Choroid plexus epithelial cell (primary cell): ENCODE data around the gene SLC4A8.

Experiments
- DNase-seq: peaks from one replicate; pipeline ENCODE4 v3.0.0-alpha.2; 2010; ENCODE audit warnings: low read depth
- H3K4me3 ChIP-seq: 2 replicates; pipeline ENCODE4 v1.5.1; 2011; ENCODE audit warnings: low read depth, mild to moderate bottlenecking, control low read depth, low read length, moderate library complexity
- TF ChIP-seq, protein P1 (sequence below): conservative IDR thresholded peaks from 2 replicates; pipeline ENCODE4 v1.5.1; 2011; ENCODE audit warnings: low read depth, mild to moderate bottlenecking, control low read depth, inconsistent platforms, low read length, moderate library complexity

The SLC4A8 gene

DNA sequence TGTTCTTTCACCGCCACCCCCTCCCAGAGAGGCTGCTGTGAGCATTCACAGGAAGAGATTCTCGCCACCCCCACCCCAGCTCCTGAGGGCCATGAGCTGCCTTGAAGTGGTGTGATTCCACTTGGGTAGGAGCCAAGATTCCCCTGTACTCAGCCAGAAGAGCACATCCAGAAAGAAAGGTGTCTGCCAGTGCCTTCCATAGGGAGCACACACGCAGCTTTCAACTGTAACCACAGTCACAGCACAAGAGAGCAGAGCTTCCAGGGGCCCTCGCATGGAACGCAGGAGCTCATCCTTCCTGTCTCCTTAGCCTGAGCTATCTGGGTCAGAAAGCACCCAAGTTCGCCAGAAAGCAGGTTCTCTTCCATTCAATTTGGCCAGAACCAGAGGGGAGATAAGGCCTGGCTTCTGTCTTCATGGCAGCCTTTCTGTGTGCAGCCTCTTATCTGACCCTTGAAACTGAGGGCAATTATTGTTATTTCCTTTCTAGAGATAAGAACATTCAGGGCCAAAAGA lies 99.8 kb downstream of the SLC4A8 start:
- no peak overlapping the region for H3K4me3 ChIP-seq
- TF ChIP-seq, protein P1, sequence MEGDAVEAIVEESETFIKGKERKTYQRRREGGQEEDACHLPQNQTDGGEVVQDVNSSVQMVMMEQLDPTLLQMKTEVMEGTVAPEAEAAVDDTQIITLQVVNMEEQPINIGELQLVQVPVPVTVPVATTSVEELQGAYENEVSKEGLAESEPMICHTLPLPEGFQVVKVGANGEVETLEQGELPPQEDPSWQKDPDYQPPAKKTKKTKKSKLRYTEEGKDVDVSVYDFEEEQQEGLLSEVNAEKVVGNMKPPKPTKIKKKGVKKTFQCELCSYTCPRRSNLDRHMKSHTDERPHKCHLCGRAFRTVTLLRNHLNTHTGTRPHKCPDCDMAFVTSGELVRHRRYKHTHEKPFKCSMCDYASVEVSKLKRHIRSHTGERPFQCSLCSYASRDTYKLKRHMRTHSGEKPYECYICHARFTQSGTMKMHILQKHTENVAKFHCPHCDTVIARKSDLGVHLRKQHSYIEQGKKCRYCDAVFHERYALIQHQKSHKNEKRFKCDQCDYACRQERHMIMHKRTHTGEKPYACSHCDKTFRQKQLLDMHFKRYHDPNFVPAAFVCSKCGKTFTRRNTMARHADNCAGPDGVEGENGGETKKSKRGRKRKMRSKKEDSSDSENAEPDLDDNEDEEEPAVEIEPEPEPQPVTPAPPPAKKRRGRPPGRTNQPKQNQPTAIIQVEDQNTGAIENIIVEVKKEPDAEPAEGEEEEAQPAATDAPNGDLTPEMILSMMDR, result no peak
- DNase-seq, result no peak

DNA sequence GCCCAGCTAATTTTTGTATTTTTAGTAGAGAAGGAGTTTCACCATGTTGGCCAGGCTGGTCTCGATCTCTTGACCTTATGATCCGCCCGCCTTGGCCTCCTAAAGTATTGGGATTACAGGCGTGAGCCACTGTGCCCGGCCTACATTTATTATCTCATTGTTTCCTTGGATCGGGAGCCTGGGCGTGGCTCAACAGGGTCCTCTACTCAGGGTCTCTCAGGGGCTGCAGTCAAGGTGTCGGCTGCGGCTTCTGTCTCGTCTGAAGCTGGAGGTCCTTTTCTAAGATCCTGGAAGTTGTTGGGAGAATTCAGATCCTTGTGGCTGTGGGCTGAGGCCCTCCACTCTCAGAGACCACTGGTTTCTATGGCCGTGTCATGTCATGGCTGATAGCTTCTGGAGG lies 100.9 kb downstream of the SLC4A8 start:
- no peak overlapping the region for H3K4me3 ChIP-seq
- DNase-seq, result no peak
- TF ChIP-seq, protein P1, result no peak

DNA sequence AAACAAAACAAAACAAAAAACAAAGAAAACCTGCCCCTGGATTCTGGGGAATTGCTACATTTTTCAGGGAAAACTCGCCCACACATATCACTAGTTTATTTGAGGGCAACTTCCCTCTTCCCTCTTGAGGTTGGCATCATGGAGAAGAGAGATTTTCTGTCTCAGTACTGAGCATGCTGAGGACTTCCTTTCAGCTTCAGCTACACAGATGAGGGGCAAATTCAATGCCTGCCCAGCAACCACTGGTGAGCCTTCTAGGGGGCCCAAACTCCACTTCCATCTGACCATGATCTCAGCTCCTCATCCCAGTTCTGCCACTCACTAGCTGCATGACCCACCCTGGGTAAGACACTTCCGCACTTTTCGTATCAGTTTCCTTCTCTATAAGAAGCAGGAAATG lies 103.3 kb downstream of the SLC4A8 start:
- TF ChIP-seq, protein P1, result no peak
- no peak for DNase-seq
- H3K4me3 ChIP-seq, result no peak overlapping the region

DNA sequence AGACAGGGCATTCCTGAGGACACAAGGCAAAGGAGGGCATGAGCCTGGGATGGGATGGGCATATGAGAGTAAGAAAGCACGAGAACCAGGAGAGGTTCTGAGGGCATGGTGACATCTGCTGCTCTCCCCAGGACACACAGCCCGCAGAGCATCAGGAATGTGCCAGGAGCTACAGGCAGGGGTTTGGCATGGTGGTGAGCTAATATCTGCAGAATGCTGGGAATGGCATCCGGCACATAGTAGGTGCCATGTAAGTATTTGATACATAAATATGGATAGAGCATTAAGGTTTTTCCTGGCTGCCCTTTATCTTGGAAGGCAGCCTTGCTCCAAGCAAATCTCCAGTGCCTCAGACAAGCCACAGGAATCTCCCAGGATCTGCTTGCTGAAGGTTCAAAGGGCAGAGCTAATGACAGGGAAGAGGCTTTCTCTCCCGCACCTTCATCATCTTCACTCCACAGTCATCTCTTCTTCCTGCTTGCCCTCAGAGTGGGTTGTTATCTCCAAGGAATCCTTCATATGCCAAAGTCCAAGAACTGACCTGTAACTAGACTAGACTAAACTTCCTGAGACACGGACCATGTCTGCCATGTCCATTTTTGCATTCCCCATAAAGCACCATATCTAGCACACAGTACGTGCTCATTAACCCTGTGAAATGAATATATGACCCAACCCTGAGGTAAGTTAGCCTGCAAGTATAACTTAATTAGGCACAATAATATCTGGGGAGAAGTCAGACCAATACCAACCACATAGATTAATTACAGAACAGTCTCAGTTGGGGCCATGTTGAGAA lies 104.4 kb downstream of the SLC4A8 start:
- no peak for DNase-seq
- TF ChIP-seq, protein P1, result no peak

DNA sequence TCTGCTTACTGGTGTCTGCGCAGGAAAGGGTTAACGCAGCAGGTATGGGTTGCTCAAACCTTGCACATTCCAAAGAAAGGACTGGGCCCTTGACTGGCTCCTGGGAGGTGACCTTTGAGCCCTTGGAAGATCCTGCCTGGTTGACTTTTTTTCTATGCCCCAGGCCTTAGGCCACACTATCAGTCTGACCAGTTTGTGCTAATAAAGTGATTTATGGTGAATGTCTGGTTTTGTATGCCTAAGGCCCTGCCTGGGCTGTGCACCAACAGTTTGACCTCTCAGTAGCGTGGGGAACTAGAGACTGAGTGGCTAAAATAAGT lies 105.0 kb downstream of the SLC4A8 start:
- TF ChIP-seq, protein P1, result no peak
- no peak overlapping the region for H3K4me3 ChIP-seq
- DNase-seq, result no peak

More for the DNA sequence above, 104.4 kb downstream of the SLC4A8 start:
- H3K4me3 ChIP-seq, result no peak overlapping the region

DNA sequence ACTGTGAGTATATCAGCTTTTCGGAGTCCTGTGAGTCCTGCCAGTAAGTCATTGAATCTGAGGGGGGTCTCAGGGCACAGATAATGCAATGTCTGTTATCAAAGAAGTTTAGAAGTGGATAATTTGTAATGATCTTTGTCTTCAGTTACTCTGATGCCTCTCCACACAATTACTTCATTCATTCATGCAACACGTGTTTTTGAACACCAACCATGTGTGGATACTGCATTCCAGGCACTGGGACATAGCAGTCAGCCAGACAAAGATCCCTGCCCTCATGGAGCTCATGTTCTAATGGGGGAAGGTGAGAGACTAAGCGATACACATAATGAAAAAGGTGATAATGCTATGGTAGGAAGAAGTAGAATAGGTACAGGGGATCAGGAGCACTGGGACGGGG lies 105.6 kb downstream of the SLC4A8 start:
- H3K4me3 ChIP-seq, result no peak overlapping the region
- TF ChIP-seq, protein P1, result no peak
- no peak for DNase-seq

DNA sequence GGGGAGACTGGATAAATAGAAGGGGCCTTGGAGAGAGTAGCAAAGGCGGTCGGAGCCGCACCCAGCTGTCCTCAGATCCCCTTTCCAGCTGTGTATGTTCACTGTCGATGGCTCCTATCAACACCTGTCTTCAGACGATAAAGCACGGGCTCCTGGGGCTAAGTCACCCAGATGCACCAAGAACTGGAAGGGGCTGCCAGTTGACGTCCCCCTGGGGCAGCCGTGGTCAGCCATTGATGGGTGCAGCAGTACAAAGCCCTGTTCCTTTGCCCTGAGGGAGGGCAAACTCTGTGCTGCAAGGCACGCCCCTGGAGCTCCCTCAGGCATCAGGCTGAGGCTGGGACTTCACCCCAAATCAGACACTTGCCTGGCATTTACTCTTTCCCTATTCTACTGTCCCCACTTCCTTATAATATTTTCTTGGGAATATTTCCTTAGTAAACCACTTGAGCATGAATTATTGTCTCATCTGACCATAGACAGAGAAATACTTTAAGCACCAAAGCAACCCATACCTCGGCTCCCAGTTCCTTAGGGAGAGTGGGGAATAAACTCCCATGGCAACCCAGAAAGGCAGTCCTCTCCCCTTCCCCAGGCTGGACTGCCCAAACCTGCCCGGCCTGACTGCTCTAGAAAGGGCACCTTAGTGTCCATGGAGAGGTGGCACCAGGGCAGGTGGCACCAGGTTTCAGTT lies 106.8 kb downstream of the SLC4A8 start:
- H3K4me3 ChIP-seq, result no peak overlapping the region
- TF ChIP-seq, protein P1, result no peak
- no peak for DNase-seq
